HG02588 (cell line): ENCODE measurements around the gene ZFYVE28.

Source experiments
- ATAC-seq: cut with Tn5 transposase; IDR thresholded peaks from one replicate; pipeline ENCODE4 v1.9.1; 2021; ENCODE audit warnings: mild to moderate bottlenecking, moderate library complexity; ENCODE audit not compliant: unreplicated experiment

The ZFYVE28 gene

GRCh38 chr4:2428496-2429213 lies 10.2 kb upstream of the ZFYVE28 start:
- no peak for ATAC-seq

- ATAC-seq = no peak
These were observed 9.2 kb upstream of the ZFYVE28 start for GRCh38 chr4:2427383-2428334.

- no peak for ATAC-seq
These were observed 8.3 kb upstream of the ZFYVE28 start for GRCh38 chr4:2426711-2427275.

- ATAC-seq = no peak
These were observed 7.6 kb upstream of the ZFYVE28 start for GRCh38 chr4:2426069-2426397.

- ATAC-seq = no peak
These were observed 7.1 kb upstream of the ZFYVE28 start for GRCh38 chr4:2425386-2426068.

GRCh38 chr4:2424581-2424980 lies 6.1 kb upstream of the ZFYVE28 start:
- ATAC-seq = no peak

GRCh38 chr4:2423695-2424094 lies 5.2 kb upstream of the ZFYVE28 start:
- no peak for ATAC-seq

- ATAC-seq = no peak
These were observed 4.6 kb upstream of the ZFYVE28 start for GRCh38 chr4:2423066-2423465.

- no peak for ATAC-seq
These were observed 3.5 kb upstream of the ZFYVE28 start for GRCh38 chr4:2421928-2422327.

GRCh38 chr4:2419814-2420213 lies 1.4 kb upstream of the ZFYVE28 start:
- ATAC-seq = no peak

GRCh38 chr4:2418650-2419571 lies 466 bp upstream of the ZFYVE28 start, which contains the start of gene CFAP99:
CFAP99 (plus strand) TSS chr4:2418955.
- ATAC-seq = peak; percentile 88

- no peak for ATAC-seq
These were observed 1.1 kb downstream of the ZFYVE28 start for GRCh38 chr4:2417226-2417764.

- no peak for ATAC-seq
These were observed 1.8 kb downstream of the ZFYVE28 start for GRCh38 chr4:2416564-2417225.

GRCh38 chr4:2415881-2416563 lies 2.4 kb downstream of the ZFYVE28 start:
- ATAC-seq = no peak

- no peak for ATAC-seq
These were observed 3.2 kb downstream of the ZFYVE28 start for GRCh38 chr4:2415213-2415612.

GRCh38 chr4:2413821-2414610 lies 4.4 kb downstream of the ZFYVE28 start:
- ATAC-seq = no peak

- peak; percentile 46 for ATAC-seq
These were observed 5.3 kb downstream of the ZFYVE28 start for GRCh38 chr4:2412885-2413716.
